DMS53 treated with DMSO at 0.1 percent for 48 hours (cell line): Measurements from ENCODE around the gene RHOG.
A peak's percentile ranks its signal among the peaks of the same experiment; 100 is the strongest.
"Not testable (repeated sequence)": the region's sequence is repeated elsewhere in the genome, so short reads cannot be mapped to it uniquely, and the experiment has no call there.

Experiments
- DNase-seq: peaks from one replicate; lab custom pipeline; 2025; ENCODE audit not compliant: unreplicated experiment; lab: John Stamatoyannopoulos, UW

RHOG gene

DNA sequence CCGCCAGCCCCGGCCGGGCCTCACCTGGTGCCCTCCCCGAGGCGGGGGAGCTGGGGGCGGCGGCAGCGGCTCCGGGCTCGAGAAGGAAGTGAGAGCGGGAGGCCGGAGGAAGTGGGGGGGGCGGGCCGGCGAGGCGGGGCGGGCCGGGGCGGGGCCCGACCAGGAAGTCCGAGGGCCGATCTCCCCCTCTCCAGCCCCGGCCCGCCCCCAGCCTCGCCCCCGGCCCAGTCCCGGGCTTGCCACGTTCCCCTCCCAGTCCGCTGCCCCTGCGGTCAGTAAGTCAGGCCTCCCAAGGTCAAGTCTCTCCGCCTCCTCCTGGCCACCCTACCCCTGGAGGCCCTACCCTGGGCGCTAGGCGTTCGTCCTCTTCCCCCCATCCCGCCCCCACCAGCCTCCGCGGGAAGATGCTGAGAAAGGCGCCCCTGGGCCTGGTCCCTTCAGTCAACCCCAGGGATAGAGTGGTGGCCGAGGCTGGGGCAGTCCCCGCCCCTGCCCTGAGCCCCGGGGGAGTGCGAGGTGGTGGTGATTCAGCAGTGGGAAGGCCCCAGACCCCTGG is at the start of gene RHOG:
TSS of gene RHOG (minus strand) at position 90 of the 556 bp plus-strand sequence. CDS start 12,821 bp downstream, outside the sequence.
- DNase-seq = peak; percentile 65

- DNase-seq = no peak
These were observed 49.3 kb upstream of the RHOG start for GRCh38 chr11:3890014-3890413.

GRCh38 chr11:3888876-3889275 is 48.1 kb upstream of the RHOG start:
- no peak for DNase-seq

DNA sequence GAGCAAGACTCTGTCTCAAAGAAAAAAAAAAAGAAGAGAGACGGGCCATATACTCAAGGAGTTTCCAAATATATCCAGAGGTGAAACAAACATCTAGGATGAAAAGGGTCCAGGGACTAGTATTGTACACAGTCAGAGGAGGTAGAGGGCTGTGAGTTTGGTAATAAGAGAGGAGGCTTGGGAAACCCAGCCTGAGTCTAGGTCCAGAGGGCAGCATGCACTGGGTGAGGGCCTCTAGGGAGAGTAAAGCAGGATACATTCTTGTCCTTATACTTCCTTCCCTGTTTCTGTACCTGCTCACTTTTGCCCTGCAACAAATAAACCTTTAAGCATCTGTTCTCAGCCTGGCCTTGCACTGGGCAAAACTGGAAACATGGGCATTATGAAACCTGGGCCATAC is 46.2 kb upstream of the RHOG start:
- DNase-seq = no peak

DNA sequence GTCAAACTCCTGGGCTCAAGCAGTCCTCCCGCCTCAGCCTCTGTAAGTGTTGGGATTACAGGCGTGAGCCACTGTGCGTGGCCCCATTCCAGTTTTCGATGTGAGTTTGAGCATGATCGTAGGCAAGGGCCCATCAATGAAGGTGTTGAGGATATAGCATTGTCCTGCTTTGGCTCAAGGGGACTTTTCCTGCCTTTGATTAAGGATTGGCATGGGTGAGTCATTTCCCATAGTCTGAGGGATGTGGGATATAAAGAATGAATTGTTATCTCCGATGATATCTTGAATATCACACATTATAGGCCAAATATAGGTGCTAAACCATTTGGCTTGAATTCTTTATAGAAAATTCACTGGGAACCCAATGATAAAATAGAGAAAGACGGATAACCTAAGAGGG is 45.1 kb upstream of the RHOG start:
- peak; percentile 63 for DNase-seq

GRCh38 chr11:3882655-3883054 is 41.9 kb upstream of the RHOG start:
- no peak for DNase-seq

- peak; percentile 78 for DNase-seq
These were observed 40.0 kb upstream of the RHOG start for GRCh38 chr11:3880724-3881123.

DNA sequence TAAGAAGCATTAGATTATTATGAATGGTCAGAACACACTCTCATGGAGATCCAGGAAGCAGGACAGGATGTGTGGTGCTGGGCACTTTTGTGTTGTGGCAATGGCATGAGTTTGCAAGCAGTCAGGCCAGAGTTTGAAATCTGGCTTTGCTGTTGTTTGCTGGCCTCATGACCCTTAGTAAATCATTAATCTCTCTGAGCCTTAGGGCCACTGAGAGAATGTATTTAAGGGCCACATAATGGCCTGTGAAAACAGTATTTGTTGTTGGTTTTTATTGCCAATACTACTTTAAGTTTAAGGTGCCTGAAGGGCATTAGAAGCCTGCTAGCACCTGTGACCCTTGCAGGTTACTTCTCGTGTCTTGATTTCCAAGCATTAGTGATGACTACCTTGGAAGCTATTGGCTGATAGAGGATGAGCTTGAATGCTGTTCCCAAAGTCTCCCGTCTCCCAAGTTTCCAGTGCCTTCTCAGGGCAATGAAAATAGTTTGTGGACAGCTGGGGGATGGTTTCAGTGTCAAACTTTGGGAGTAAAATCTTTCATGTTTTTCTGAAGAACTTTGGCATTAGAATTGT is 39.3 kb upstream of the RHOG start:
- peak; percentile 88 for DNase-seq

GRCh38 chr11:3879216-3879966 is 38.6 kb upstream of the RHOG start:
- DNase-seq = no peak

- DNase-seq = no peak
These were observed 37.5 kb upstream of the RHOG start for GRCh38 chr11:3878258-3878584.

DNA sequence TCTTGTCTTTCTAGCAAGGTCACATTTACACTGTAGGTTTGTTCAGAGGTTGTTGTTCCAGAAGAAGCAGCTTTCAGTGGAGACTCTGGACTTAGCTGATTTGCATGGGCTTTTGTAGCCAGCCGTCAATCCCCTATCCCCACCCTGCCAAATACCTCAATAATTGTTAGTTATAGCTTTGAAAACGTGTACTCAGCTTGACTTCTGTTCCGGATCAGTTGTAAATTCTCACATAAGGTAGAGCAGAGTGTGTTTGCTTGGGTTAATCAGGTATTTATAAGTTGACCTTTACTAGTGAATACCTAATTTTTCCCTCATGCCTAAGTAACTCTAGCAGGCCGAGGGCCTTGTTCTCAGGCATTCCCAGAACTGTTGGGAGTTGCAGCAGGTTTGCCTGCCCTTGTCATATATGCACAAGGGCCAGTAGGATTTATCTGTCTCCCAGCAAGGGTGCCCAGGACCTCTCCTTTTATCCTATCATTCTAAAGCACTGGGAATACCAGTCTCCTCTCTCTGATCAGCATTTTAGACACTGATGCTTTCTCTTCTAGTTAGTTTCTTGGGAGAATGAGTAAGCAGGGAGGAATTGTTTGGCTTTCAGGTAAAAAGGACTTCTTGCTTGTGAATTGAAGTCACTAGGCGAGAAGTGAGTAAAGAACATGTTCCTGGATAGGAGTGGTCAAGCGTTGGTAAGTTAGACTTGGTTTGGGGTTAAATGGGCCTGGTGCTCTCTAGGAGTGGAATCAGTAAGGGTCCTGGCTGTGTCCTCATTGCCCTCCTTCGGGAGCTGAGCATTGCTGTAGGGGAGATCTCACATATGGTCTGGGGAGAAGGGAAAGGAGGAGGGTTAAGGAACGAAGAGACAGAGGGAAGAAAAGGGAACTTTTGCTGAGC is 36.9 kb upstream of the RHOG start:
- DNase-seq = peak; percentile 26

DNA sequence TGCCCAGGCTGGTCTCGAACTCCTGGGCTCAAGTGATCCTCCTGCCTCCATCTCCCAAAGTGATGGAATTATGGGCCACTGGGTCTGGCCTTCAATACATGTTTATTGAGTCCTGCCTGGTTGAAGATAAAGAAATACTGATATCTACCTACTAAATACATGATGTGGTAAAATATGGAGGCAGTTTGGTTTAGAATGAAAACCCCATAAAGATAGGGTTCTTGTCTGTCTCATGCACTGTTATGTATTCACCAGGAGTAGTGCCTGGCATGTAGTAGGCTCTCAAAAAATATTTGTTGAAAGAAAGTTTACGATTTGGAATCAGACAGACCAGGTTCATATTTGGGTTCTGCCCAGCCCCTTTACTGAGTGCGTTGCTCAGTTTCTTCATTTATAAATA is 35.9 kb upstream of the RHOG start:
- DNase-seq = no peak

DNA sequence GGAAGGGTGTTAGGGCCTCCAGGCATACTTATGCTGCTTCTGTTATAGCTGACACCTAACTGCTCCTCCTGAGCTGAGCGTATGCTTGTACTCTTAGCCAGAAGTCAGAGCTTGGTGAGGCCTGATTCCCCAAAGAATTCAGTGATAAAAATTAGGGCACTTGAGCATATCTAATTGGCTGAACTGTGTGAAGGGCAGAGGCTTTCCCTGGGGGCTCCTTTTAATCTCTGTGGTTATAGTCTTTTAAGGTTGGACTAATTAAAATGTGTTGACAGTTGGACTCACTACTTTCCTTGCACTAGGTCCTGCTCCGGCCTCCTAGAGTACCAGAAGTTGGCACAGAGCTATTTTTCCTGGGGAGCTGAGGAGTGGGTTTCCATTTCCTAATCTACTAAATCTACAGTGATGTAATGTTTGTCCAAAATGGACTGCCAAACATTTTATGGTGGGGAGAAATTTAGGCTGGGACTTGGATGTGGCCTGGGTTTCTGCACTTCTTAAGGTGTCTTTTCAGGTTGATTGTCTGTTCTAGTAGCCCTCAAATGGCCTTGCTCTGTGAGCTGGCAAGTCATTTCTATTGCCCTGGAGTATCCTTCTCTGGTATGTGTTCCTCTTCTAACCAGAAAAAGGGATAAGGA is 33.1 kb upstream of the RHOG start:
- DNase-seq = no peak

DNA sequence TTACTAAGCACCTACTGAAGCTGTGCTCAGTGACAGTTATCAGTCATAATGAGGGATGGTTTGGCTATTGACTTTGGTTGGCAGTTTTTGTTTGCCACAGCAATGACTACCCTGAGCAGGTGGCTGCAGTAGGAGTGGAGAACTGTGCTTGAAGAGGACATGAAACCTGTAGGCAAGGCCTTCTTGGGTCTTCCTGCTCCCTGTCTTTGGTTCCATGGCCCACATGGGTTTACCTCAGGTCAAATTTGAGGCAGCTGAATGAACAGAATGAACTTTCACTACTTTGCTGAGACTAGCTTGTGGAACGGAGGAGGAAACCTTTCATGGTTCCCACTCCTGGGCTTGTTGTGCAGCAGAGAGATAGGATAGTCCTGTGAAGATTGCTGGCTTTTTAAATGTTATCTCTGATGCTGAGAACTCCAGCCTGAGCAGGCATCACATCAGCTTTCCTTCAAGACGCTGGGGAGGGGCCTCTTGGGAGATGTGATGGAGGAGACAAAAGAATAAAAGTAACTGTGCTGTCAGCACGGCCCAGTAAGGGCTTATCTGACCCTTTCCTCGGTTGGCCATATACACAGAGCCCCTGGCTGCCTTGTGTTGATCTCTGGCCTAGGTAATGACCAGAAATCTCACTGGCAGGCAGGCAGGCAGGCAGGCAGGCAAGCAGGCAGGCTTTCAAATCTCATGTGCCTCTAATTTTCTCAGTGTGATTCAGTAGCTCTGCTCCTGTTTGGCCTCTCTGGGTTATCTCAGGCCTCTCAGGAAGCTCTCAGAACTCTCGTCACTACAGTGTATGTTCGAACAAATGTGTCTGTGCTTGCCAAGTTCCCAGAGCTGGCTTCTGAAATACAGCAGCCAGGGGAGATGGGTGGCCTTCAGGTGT is 26.7 kb upstream of the RHOG start:
- no peak for DNase-seq

GRCh38 chr11:3866836-3867208 is 26.1 kb upstream of the RHOG start:
- no peak for DNase-seq

DNA sequence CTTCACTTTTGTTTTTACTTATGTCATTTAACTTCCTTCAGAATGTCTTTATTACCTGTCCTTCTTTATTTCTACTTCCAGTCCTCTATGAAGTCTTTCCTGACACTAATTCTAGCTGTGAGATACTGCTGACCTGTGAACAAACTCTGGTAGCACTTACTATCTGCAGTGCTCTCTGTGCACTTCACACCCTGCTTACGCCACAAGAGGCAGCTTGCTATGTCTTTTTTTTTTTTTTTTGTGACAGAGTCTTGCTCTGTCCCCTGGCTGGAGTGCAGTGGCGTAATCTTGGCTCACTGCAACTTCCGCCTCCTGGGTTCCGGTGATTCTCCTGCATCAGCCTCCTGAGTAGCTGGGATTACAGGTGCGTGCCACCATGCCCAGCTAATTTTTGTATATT is 25.4 kb upstream of the RHOG start:
- no peak for DNase-seq

- no peak for DNase-seq
These were observed 24.8 kb upstream of the RHOG start for GRCh38 chr11:3865388-3866193.

DNA sequence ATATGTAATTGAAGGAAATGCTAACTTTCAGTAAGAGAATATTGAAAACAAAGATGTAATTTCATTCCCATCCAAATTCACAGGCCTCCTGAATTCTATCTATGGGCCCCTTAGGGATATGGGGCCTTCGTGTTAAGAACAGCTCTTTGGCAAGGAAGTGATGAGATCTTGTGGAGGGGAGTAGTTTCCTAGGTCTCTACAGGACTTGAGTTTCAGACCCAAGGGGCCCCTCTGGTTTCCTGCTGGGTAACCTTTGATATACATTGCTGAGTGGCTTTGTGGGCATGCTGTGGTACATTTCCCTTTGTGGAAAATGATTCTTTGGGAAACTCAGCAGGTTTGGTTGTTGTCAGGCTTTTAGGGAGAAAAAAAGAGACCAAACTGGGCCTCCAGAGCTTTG is 20.9 kb upstream of the RHOG start:
- DNase-seq = no peak

- DNase-seq = not testable (repeated sequence)
These were observed 20.2 kb upstream of the RHOG start for GRCh38 chr11:3860898-3861393.
